H9 (cell line): ENCODE measurements around the gene RAI14. TPM values are rescaled to one million over a fixed set of nuclear protein-coding genes. Genes with fewer than 3 reads are reported as not detected.

Source experiments
- DNase-seq: peaks from one replicate; pipeline ENCODE4 v3.0.0-alpha.2; 2017
- H2AFZ ChIP-seq: one replicate; pipeline ENCODE4 v1.6.1; 2013; ENCODE audit warnings: mild to moderate bottlenecking, low read length, control low read depth, moderate library complexity
- H2AK5ac ChIP-seq: 2 replicates; pipeline ENCODE4 v1.6.1; 2013; ENCODE audit warnings: low read length, control low read depth, mixed read lengths; ENCODE audit not compliant: insufficient read length
- H2BK120ac ChIP-seq: one replicate; pipeline ENCODE4 v1.6.1; 2013; ENCODE audit warnings: low read depth, mild to moderate bottlenecking, low read length, control low read depth, inconsistent platforms; ENCODE audit not compliant: poor library complexity, severe bottlenecking
- H2BK12ac ChIP-seq: 2 replicates; pipeline ENCODE4 v1.6.1; 2013; ENCODE audit warnings: low read length, control low read depth, mixed read lengths, low read depth; ENCODE audit not compliant: insufficient read length
- H2BK15ac ChIP-seq: 2 replicates; pipeline ENCODE4 v1.6.1; 2013; ENCODE audit warnings: low read depth, low read length, control low read depth
- H2BK20ac ChIP-seq: one replicate; pipeline ENCODE4 v1.6.1; 2013; ENCODE audit warnings: low read depth, mild to moderate bottlenecking, low read length, control low read depth, inconsistent platforms; ENCODE audit not compliant: poor library complexity, severe bottlenecking
- H2BK5ac ChIP-seq: 2 replicates; pipeline ENCODE4 v1.6.1; 2013; ENCODE audit warnings: low read length, control low read depth, mixed read lengths; ENCODE audit not compliant: insufficient read length
- H3K14ac ChIP-seq: 2 replicates; pipeline ENCODE4 v1.6.1; 2013; ENCODE audit warnings: low read length, control low read depth; ENCODE audit not compliant: insufficient read depth
- H3K18ac ChIP-seq: 2 replicates; pipeline ENCODE4 v1.6.1; 2013; ENCODE audit warnings: low read depth, mild to moderate bottlenecking, mixed read lengths, low read length, control low read depth; ENCODE audit not compliant: insufficient read length
- H3K23ac ChIP-seq: 2 replicates; pipeline ENCODE4 v1.6.1; 2013; ENCODE audit warnings: low read length, control low read depth, mixed read lengths, low read depth; ENCODE audit not compliant: insufficient read length
- H3K23me2 ChIP-seq: 2 replicates; pipeline ENCODE4 v1.6.1; 2013; ENCODE audit warnings: low read depth, mild to moderate bottlenecking, mixed read lengths, low read length, control low read depth; ENCODE audit not compliant: insufficient read length, poor library complexity, severe bottlenecking
- H3K27ac ChIP-seq: 2 replicates; pipeline ENCODE4 v1.5.1; 2013; ENCODE audit warnings: low read length, control low read depth, mixed read lengths, low read depth; ENCODE audit not compliant: insufficient read length
- H3K27me3 ChIP-seq: 2 replicates; pipeline ENCODE4 v1.6.1; 2013; ENCODE audit warnings: low read length, control low read depth, inconsistent platforms; ENCODE audit not compliant: insufficient read depth
- H3K4ac ChIP-seq: 2 replicates; pipeline ENCODE4 v1.6.1; 2013; ENCODE audit warnings: low read depth, mild to moderate bottlenecking, control low read depth, inconsistent platforms, low read length, moderate library complexity
- H3K4me1 ChIP-seq: 2 replicates; pipeline ENCODE4 v1.6.1; 2013; ENCODE audit warnings: low read length, control low read depth, inconsistent platforms; ENCODE audit not compliant: insufficient read depth
- H3K4me2 ChIP-seq: 2 replicates; pipeline ENCODE4 v1.6.1; 2013; ENCODE audit warnings: low read length, control low read depth, mixed read lengths; ENCODE audit not compliant: insufficient read length, insufficient read depth
- H3K56ac ChIP-seq: 2 replicates; pipeline ENCODE4 v1.6.1; 2013; ENCODE audit warnings: low read depth, mild to moderate bottlenecking, mixed read lengths, low read length, control low read depth; ENCODE audit not compliant: insufficient read length
- H3K79me1 ChIP-seq: 2 replicates; pipeline ENCODE4 v1.6.1; 2013; ENCODE audit warnings: low read depth, mild to moderate bottlenecking, moderate library complexity, low read length, control low read depth, inconsistent platforms; ENCODE audit not compliant: insufficient read depth, poor library complexity, severe bottlenecking
- H3K79me2 ChIP-seq: 2 replicates; pipeline ENCODE4 v1.6.1; 2013; ENCODE audit warnings: low read length, control low read depth, inconsistent platforms; ENCODE audit not compliant: insufficient read depth
- H3K9ac ChIP-seq: 2 replicates; pipeline ENCODE4 v1.6.1; 2013; ENCODE audit warnings: low read length, control low read depth, mixed read lengths; ENCODE audit not compliant: insufficient read length; ENCODE audit errors: extremely low read depth
- H3K9me3 ChIP-seq: one replicate; pipeline ENCODE4 v1.6.1; 2013; ENCODE audit warnings: low read depth, low read length, inconsistent platforms; ENCODE audit not compliant: control insufficient read depth
- H3T11ph ChIP-seq: one replicate; pipeline ENCODE4 v1.6.1; 2013; ENCODE audit warnings: mild to moderate bottlenecking, low read length, control low read depth, inconsistent platforms
- H4K20me1 ChIP-seq: one replicate; pipeline ENCODE4 v1.6.1; 2013; ENCODE audit not compliant: control insufficient read depth, insufficient read length, insufficient read depth
- H4K5ac ChIP-seq: 2 replicates; pipeline ENCODE4 v1.6.1; 2013; ENCODE audit warnings: low read depth, mild to moderate bottlenecking, mixed read lengths, low read length, control low read depth; ENCODE audit not compliant: insufficient read length
- H4K8ac ChIP-seq: replicated peaks from 2 replicates; pipeline ENCODE4 v1.6.1; 2013; ENCODE audit warnings: low read length, control low read depth, mixed read lengths, low read depth; ENCODE audit not compliant: insufficient read length
- H4K91ac ChIP-seq: 2 replicates; pipeline ENCODE4 v1.6.1; 2013; ENCODE audit warnings: low read depth, mild to moderate bottlenecking, moderate library complexity, mixed read lengths, low read length, control low read depth; ENCODE audit not compliant: insufficient read length
- H3K27ac Mint-ChIP-seq, 3 experiments: 2 replicates in 2 of 3; 3 replicates in 1 of 3; pipeline ENCODE4 v1.8.0; 2020 to 2021; ENCODE audit warnings: mixed read lengths in 3 of 3, mild to moderate bottlenecking in 1 of 3, moderate library complexity in 1 of 3
- H3K27me3 Mint-ChIP-seq: 2 replicates; pipeline ENCODE4 v1.8.0; 2021; ENCODE audit warnings: low read depth, mild to moderate bottlenecking, moderate library complexity, mixed read lengths
- H3K36me3 Mint-ChIP-seq, 3 experiments: 2 replicates in 2 of 3; 3 replicates in 1 of 3; pipeline ENCODE4 v1.8.0; 2020 to 2021; ENCODE audit warnings: low read depth in 3 of 3, mixed read lengths in 3 of 3; ENCODE audit not compliant: insufficient read depth in 1 of 3
- H3K4me1 Mint-ChIP-seq, 2 experiments: 2 replicates each; pipeline ENCODE4 v1.8.0; 2020; ENCODE audit warnings: mixed read lengths in 2 of 2
- H3K4me3 Mint-ChIP-seq, 2 experiments: 2 replicates in 1 of 2; 3 replicates in 1 of 2; pipeline ENCODE4 v1.8.0; 2020 to 2021; ENCODE audit warnings: mild to moderate bottlenecking in 2 of 2, mixed read lengths in 2 of 2, moderate library complexity in 1 of 2
- H3K9me3 Mint-ChIP-seq, 2 experiments: 2 replicates in 1 of 2; 3 replicates in 1 of 2; pipeline ENCODE4 v1.8.0; 2020; ENCODE audit warnings: mild to moderate bottlenecking in 2 of 2, mixed read lengths in 2 of 2, moderate library complexity in 1 of 2
- CTCF ChIP-seq: fragments of 200-600 bp; sonication (generic); conservative IDR thresholded peaks from 3 replicates; pipeline ENCODE4 v1.8.0; 2021; ENCODE audit warnings: antibody characterized with exemption, mild to moderate bottlenecking
- WGBS: extraction: QIAGEN DNeasy Blood & Tissue Kit; methylation state at CpG from one replicate; pipeline ENCODE4 v1.1.7; 2013; ENCODE audit warnings: missing lambda C conversion rate, low lambda C conversion rate, mixed read lengths; ENCODE audit not compliant: insufficient read length; ENCODE audit errors: extremely low coverage; 5-methylcytosine and 5-hydroxymethylcytosine counted together
- total RNA-seq: library from RNA; stranded (reverse); gene quantifications from 2 replicates; pipeline ENCODE4 v1.2.1, GENCODE V29; 2021

The RAI14 gene
- total RNA-seq, 1 experiment from 2014 or later, result 127 TPM

DNA sequence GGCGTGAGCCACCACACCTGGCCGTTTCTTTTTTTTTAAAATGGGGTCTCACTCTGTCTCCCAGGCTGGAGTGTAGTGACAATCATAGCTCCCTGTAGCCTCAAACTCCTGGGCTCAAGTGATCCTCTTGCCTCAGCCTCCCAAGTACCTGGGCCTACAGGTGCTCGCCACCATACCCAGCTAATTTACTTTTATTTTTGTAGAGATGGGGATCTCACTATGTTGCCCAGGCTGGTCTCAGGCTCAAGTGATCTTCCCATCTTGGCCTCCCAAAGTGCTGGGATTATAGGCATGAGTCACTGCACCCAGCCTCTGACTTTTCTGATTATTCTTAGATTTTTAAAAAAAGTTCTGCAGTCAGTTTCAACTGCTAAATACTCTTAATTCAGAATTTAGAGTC, 21.3 kb downstream of the RAI14 start:
- Histone ChIP-seq H3K23ac (no peak overlapping the region), H3T11ph (no peak overlapping the region), H2BK5ac (no peak overlapping the region), H3K56ac (no peak overlapping the region), H3K79me1 (peaks cover 26% of the 10 kb centered on the region), H4K5ac (no peak overlapping the region), H3K27me3 (no peaks in the 10 kb centered on the region), H2AFZ (no peak overlapping the region), H4K8ac (no peak overlapping the region), H3K79me2 (peaks cover 71% of the 10 kb centered on the region; the same call in 1 of the 2 replicates), H2BK20ac (no peak overlapping the region), H3K18ac (no peak overlapping the region), H3K9ac (no peak overlapping the region), H2BK120ac (no peak overlapping the region), H2AK5ac (no peak overlapping the region), H3K9me3 (no peaks in the 10 kb centered on the region), H2BK12ac (no peak overlapping the region), H4K91ac (no peak overlapping the region), H3K23me2 (no peaks in the 10 kb centered on the region), H3K27ac (no peak overlapping the region), H3K4me1 (peaks cover 19% of the 10 kb centered on the region), H4K20me1 (peaks cover 3% of the 10 kb centered on the region), H3K4me2 (no peak overlapping the region), H3K14ac (no peak overlapping the region), H3K4ac (no peak overlapping the region), H2BK15ac (no peak overlapping the region)
- no peak overlapping the region for H3K4me3 Mint-ChIP-seq
- no peak for DNase-seq
- no peak overlapping the region for H3K27ac Mint-ChIP-seq
- TF ChIP-seq CTCF, result no peak
- H3K4me1 Mint-ChIP-seq, result peaks cover 39 to 49% of the 10 kb centered on the region in 2 experiments
- H3K9me3 Mint-ChIP-seq, result no peaks in the 10 kb centered on the region
- no CpG with 5 or more reads among the region's 3 CpGs for WGBS
- H3K27me3 Mint-ChIP-seq, result no peaks in the 10 kb centered on the region
- peaks cover 3 to 18% (median 4%) of the 10 kb centered on the region in 3 experiments; a peak in 4 of 7 replicates for H3K36me3 Mint-ChIP-seq
